ENCODE data around the gene SMIM10L2A. TPM values are rescaled to one million over a fixed set of nuclear protein-coding genes. Genes with fewer than 3 reads are reported as not detected.

Gene SMIM10L2A
- total RNA-seq (2022; extraction: Qiagen RNA extraction), result 0.10 to 0.26 TPM (median 0.18 TPM) in 5 replicates

GRCh38 chrX:135421932-135422809 is at the start of gene SMIM10L2A:
TSS of gene SMIM10L2A (plus strand) at chrX:135421944. CDS start at chrX:135422132, 188 bp downstream.

Other genes with a start within 250 kb of the SMIM10L2A start
- not detected in 5 replicates for gene ETDA, start 169.9 kb upstream of the SMIM10L2A start, total RNA-seq (2022; extraction: Qiagen RNA extraction)
- not detected in 5 replicates for gene ETDC, start 112.5 kb upstream of the SMIM10L2A start, total RNA-seq (2022; extraction: Qiagen RNA extraction)
- gene ZNF75D, start 77.8 kb upstream of the SMIM10L2A start, total RNA-seq (2022; extraction: Qiagen RNA extraction), result 3.1 to 4.1 TPM (median 3.5 TPM) in 5 replicates
- gene ZNF449, start 77.1 kb upstream of the SMIM10L2A start, total RNA-seq (2022; extraction: Qiagen RNA extraction), result 3.0 to 4.0 TPM (median 3.5 TPM) in 5 replicates
- gene INTS6L, start 98.7 kb downstream of the SMIM10L2A start, total RNA-seq (2022; extraction: Qiagen RNA extraction), result 0.08 to 0.40 TPM (median 0.15 TPM) in 5 replicates